Activated CD4-positive, CD25-positive, alpha-beta regulatory T cell treated with anti-CD3 and anti-CD28 coated beads, Interleukin-2, amount 50 U/mL, for 24 hours (primary cell): Measurements from ENCODE around the gene EDRF1.

Experiments used
- ATAC-seq, 2 donors: fragments of 150-1000 bp; cut with Tn5 transposase; one replicate each; pipeline ENCODE4 v1.10.0; 2021; ENCODE audit warnings: mild to moderate bottlenecking in 1 of 2, moderate library complexity in 1 of 2

Gene EDRF1

GRCh38 chr10:125795128-125795527 is 75.6 kb downstream of the EDRF1 start:
- ATAC-seq, result no peak

- ATAC-seq, result no peak
Observed at GRCh38 chr10:125795637-125796190, 76.2 kb downstream of the EDRF1 start.

- ATAC-seq, result no peak
Observed at GRCh38 chr10:125797424-125797823, 77.9 kb downstream of the EDRF1 start.

GRCh38 chr10:125797994-125798662 is 78.6 kb downstream of the EDRF1 start:
- ATAC-seq, result no peak

- no peak for ATAC-seq
Observed at GRCh38 chr10:125799451-125800182, 80.1 kb downstream of the EDRF1 start.

GRCh38 chr10:125801574-125801973 is 82.1 kb downstream of the EDRF1 start:
- no peak for ATAC-seq

GRCh38 chr10:125802131-125802530 is 82.6 kb downstream of the EDRF1 start:
- ATAC-seq, result no peak

- no peak for ATAC-seq
Observed at GRCh38 chr10:125802739-125803138, 83.2 kb downstream of the EDRF1 start.

GRCh38 chr10:125808047-125808446 is 88.5 kb downstream of the EDRF1 start:
- no peak for ATAC-seq

GRCh38 chr10:125811251-125811650 is 91.7 kb downstream of the EDRF1 start:
- ATAC-seq, result no peak

GRCh38 chr10:125812128-125812750 is 92.7 kb downstream of the EDRF1 start:
- ATAC-seq, result no peak
